KMS-11 (cell line): Measurements from ENCODE around the gene SCAMP5.

Experiments
- H2AFZ ChIP-seq: fragments of 200-600 bp; sonication (generic); 2 replicates; pipeline ENCODE4 v1.6.1; 2016; ENCODE audit warnings: antibody characterized with exemption, mixed run types, low read depth
- H3K27ac ChIP-seq: fragments of 200-600 bp; sonication (generic); 2 replicates; pipeline ENCODE4 v1.6.1; 2016; ENCODE audit warnings: mild to moderate bottlenecking, mixed run types
- H3K27me3 ChIP-seq: fragments of 200-600 bp; sonication (generic); 2 replicates; pipeline ENCODE4 v1.6.1; 2017; ENCODE audit warnings: mild to moderate bottlenecking, low read depth, mixed run types, moderate library complexity; ENCODE audit not compliant: insufficient read depth
- H3K36me3 ChIP-seq: fragments of 200-600 bp; sonication (generic); 2 replicates; pipeline ENCODE4 v1.6.1; 2017; ENCODE audit warnings: mild to moderate bottlenecking, mixed run types; ENCODE audit not compliant: insufficient read depth
- H3K4me1 ChIP-seq: fragments of 200-600 bp; sonication (generic); 2 replicates; pipeline ENCODE4 v1.6.1; 2016; ENCODE audit warnings: mild to moderate bottlenecking, low read depth, mixed run types; ENCODE audit not compliant: poor library complexity, severe bottlenecking
- H3K4me2 ChIP-seq: fragments of 200-600 bp; sonication (generic); 2 replicates; pipeline ENCODE4 v1.7.0; 2016; ENCODE audit warnings: mild to moderate bottlenecking, mixed run types
- H3K4me3 ChIP-seq: fragments of 200-600 bp; sonication (generic); IDR thresholded peaks from 2 replicates; pipeline ENCODE4 v1.6.1; 2017; ENCODE audit warnings: low read depth, low read length, mixed read lengths; ENCODE audit not compliant: insufficient read depth
- H3K79me2 ChIP-seq: fragments of 200-600 bp; sonication (generic); 2 replicates; pipeline ENCODE4 v1.6.1; 2016; ENCODE audit warnings: low read depth, mixed run types; ENCODE audit not compliant: insufficient read depth
- H3K9ac ChIP-seq: fragments of 200-600 bp; sonication (generic); 2 replicates; pipeline ENCODE4 v1.6.1; 2016; ENCODE audit warnings: mild to moderate bottlenecking, mixed run types
- H4K20me1 ChIP-seq: fragments of 200-600 bp; sonication (generic); 2 replicates; pipeline ENCODE4 v1.6.1; 2016; ENCODE audit warnings: mild to moderate bottlenecking, mixed run types; ENCODE audit not compliant: insufficient read depth
- TF ChIP-seq, protein P1 (sequence below): fragments of 200-600 bp; sonication (generic); conservative IDR thresholded peaks from 2 replicates; pipeline ENCODE4 v1.6.1; 2017; ENCODE audit warnings: low read depth, mild to moderate bottlenecking, antibody characterized with exemption, low read length, moderate library complexity, mixed read lengths

SCAMP5 gene

DNA sequence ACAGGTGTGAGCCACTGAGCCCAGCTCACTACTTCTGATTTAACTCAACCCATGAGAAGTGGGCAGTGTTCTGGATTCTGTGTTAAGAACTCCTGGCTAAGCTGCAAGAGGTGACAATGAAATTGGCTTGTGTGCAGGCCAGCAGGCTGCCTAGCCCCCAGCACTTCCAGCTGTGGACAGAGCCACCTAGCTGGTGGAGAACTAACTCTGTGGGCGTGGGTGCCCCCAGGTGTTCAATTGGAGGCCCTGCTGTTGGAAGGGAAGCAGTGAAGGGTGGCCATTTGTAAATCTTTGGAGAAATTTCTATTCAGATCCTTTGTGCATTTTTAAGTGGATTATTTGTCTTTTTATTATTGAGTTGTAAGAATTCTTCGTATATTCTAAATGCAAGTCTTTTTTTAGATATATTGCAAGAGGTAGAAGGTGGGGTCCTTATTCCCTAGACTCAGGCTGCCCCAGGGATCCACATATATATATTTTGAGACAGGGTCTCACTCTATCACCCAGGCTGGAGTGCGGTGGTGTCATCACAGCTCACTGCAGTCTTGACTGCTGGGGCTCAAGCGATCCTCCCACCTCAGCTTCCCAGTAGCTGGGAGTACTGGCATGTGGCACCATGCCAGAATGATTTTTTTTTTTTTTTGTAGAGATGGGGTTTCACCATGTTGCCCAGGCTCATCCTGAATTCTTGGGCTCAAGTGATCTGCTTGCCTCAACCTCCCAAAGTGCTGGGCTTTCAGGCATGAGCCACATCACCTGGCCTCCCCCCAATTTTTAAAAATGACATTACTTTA, 7.2 kb upstream of the SCAMP5 start:
- no peak overlapping the region for H2AFZ ChIP-seq
- no peaks in the 10 kb centered on the region for H4K20me1 ChIP-seq
- TF ChIP-seq, protein P1, sequence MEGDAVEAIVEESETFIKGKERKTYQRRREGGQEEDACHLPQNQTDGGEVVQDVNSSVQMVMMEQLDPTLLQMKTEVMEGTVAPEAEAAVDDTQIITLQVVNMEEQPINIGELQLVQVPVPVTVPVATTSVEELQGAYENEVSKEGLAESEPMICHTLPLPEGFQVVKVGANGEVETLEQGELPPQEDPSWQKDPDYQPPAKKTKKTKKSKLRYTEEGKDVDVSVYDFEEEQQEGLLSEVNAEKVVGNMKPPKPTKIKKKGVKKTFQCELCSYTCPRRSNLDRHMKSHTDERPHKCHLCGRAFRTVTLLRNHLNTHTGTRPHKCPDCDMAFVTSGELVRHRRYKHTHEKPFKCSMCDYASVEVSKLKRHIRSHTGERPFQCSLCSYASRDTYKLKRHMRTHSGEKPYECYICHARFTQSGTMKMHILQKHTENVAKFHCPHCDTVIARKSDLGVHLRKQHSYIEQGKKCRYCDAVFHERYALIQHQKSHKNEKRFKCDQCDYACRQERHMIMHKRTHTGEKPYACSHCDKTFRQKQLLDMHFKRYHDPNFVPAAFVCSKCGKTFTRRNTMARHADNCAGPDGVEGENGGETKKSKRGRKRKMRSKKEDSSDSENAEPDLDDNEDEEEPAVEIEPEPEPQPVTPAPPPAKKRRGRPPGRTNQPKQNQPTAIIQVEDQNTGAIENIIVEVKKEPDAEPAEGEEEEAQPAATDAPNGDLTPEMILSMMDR, result peak; percentile 68
- H3K79me2 ChIP-seq, result no peaks in the 10 kb centered on the region
- H3K36me3 ChIP-seq, result no peaks in the 10 kb centered on the region
- H3K27ac ChIP-seq, result no peak overlapping the region
- H3K27me3 ChIP-seq, result peaks cover 14% of the 10 kb centered on the region
- no peak overlapping the region for H3K9ac ChIP-seq
- no peak overlapping the region for H3K4me3 ChIP-seq
- no peak overlapping the region for H3K4me2 ChIP-seq
- H3K4me1 ChIP-seq, result peaks cover 25% of the 10 kb centered on the region

DNA sequence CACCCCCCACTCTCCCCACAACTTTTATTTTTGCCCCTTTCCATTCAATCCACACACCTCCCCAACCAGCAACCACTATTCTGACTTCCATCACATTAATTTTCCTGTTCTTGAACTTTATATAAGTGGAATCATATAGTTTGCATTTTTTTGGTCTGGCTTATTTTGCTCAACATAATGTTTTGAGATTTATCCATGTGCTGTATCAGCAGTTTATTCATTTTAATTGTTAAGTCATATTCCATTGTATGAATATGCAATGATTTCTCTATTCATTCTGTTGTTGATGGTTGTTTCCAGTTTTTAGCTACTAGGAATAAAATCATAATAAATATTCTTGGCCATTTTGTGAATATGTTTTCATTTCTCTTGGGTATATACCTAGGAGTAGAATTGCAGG, 5.8 kb upstream of the SCAMP5 start:
- Histone ChIP-seq H3K79me2 (no peaks in the 10 kb centered on the region), H4K20me1 (no peaks in the 10 kb centered on the region), H3K27ac (no peak overlapping the region), H3K4me3 (no peak overlapping the region), H2AFZ (no peak overlapping the region), H3K4me1 (peaks cover 11% of the 10 kb centered on the region), H3K4me2 (no peak overlapping the region), H3K36me3 (no peaks in the 10 kb centered on the region), H3K9ac (no peak overlapping the region), H3K27me3 (peaks cover 18% of the 10 kb centered on the region)
- TF ChIP-seq, protein P1, result no peak

DNA sequence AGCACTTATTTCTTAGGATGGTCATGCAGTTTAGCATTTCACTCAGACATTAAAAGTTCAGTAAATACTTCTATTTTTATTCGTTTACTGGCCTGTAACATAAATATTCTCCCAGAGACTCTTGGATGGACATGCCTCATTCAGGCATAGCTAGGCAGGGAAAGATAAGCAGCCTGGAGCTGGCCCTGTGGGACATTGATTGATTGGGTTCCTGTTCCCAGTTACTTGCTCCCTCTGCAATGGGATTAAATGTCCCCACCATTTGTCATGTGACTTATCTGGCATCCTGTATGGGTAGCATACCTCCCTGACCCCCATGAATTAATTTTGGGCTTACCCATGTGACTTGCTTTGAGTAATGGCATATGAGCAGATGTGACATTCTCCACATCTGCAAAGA, 2.7 kb upstream of the SCAMP5 start:
- Histone ChIP-seq H3K27me3 (peaks cover 18% of the 10 kb centered on the region), H4K20me1 (no peaks in the 10 kb centered on the region), H3K9ac (no peak overlapping the region), H3K4me1 (peaks cover 14% of the 10 kb centered on the region), H3K4me2 (no peak overlapping the region), H3K79me2 (no peaks in the 10 kb centered on the region), H2AFZ (no peak overlapping the region), H3K36me3 (no peaks in the 10 kb centered on the region), H3K27ac (no peak overlapping the region), H3K4me3 (no peak overlapping the region)
- TF ChIP-seq, protein P1, result no peak

DNA sequence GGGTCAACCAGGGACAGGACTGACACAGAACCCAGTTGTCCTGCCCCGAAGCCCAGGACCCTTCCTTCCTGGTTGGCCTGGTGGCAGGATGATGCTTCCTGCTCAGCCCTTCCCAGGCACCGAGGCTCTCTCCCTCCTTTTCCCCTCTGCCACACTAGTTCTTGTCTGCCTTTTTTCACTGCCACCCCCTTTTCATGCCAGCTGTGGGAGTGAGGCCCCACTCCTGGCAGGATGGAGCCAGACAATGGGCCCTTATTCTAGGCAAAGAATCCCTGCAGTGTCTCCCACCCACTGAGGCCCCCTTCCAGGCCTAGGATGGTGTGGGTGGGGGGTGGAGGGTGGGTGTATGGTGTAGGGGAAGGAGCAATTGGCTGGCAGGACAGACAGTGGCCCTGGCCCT, 1.1 kb upstream of the SCAMP5 start:
- no peaks in the 10 kb centered on the region for H3K36me3 ChIP-seq
- TF ChIP-seq, protein P1, result no peak
- no peak overlapping the region for H3K27ac ChIP-seq
- H3K27me3 ChIP-seq, result peaks cover 18% of the 10 kb centered on the region
- no peaks in the 10 kb centered on the region for H4K20me1 ChIP-seq
- no peaks in the 10 kb centered on the region for H3K79me2 ChIP-seq
- peaks cover 14% of the 10 kb centered on the region for H3K4me1 ChIP-seq
- H2AFZ ChIP-seq, result no peak overlapping the region
- no peak overlapping the region for H3K4me2 ChIP-seq
- no peak overlapping the region for H3K9ac ChIP-seq
- no peak overlapping the region for H3K4me3 ChIP-seq
